HL-60 (cell line): ENCODE measurements around the gene RBM10.

ENCODE experiments used
- CTCF ChIP-seq: IDR thresholded peaks from one replicate; pipeline ENCODE4 v1.5.1; 2011; ENCODE audit warnings: low read length, control low read depth, inconsistent platforms; ENCODE audit not compliant: insufficient read depth
- GABPA ChIP-seq: IDR thresholded peaks from 2 replicates; pipeline ENCODE4 v1.6.1; 2012; ENCODE audit warnings: low read depth
- REST ChIP-seq: IDR thresholded peaks from 2 replicates; pipeline ENCODE4 v1.6.1; 2012; ENCODE audit warnings: low read depth; ENCODE audit not compliant: insufficient replicate concordance
- SPI1 ChIP-seq: IDR thresholded peaks from 2 replicates; pipeline ENCODE4 v1.6.1; 2012; ENCODE audit warnings: low read depth, mild to moderate bottlenecking, borderline replicate concordance

- TF ChIP-seq CTCF, result no peak
- TF ChIP-seq SPI1, result no peak
- TF ChIP-seq GABPA, result no peak
- TF ChIP-seq REST, result no peak
These were observed 18.0 kb downstream of the RBM10 start for GRCh38 chrX:47162927-47163583.
